Erythroblast (primary cell): Measurements from ENCODE around the gene CKB.
A peak's percentile ranks its signal among the peaks of the same experiment; 100 is the strongest.
"Not testable (repeated sequence)": the region's sequence is repeated elsewhere in the genome, so short reads cannot be mapped to it uniquely, and the experiment has no call there.

ENCODE experiments used
- DNase-seq, 2 experiments: peaks; one replicate each; lab custom pipeline; 2025; lab: John Stamatoyannopoulos, UW
- GATA1 ChIP-seq: IDR thresholded peaks from 2 replicates; pipeline ENCODE4 v1.6.1; 2011; ENCODE audit warnings: low read depth, mild to moderate bottlenecking, control low read depth, low read length, moderate library complexity
- POLR2A ChIP-seq: IDR thresholded peaks from 2 replicates; pipeline ENCODE4 v1.6.1; 2011; ENCODE audit warnings: mild to moderate bottlenecking, low read length

CKB gene

DNA sequence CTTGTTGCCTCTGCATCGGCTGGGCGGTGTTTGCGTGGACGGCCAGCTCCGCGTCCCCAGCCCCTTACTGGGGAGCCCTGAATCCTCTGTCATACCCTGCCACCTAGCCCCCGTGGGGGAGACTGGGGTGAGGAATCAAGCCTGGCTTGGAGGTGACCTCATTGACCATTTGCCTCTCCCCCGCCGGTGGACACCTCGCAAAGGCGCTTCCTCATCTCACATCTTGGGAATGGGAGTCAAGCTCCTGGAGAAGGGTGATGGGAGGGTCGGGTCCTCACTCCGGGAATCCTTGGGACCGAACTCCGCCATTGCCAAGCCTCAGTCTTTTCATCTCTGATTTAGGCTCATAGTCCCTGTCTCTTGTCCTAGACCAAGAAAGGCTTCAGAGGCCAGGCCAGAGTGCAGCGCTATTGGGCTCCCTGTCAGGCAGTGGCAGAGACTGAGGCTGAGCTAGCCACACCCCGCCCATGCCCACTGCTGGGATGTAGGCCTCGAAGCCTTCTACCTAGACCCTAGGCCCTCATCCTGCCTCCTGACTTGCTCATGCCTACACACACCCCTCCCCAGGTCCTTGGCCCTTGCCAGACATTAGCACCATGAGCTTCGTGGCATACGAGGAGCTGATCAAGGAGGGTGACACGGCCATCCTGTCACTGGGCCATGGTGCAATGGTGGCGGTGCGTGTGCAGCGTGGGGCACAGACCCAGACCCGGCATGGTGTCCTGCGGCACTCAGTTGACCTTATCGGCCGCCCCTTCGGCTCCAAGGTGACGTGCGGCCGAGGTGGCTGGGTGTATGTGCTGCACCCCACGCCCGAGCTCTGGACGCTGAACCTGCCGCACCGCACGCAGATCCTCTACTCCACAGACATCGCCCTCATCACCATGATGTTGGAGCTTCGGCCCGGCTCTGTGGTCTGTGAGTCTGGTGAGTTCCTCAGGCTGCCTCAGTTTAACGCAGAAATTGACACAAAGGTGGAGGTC lies 7.0 kb upstream of the CKB start:
- peak; percentile 39 to 47 for DNase-seq
- no peak for TF ChIP-seq GATA1
- peak; percentile 43 for TF ChIP-seq POLR2A

DNA sequence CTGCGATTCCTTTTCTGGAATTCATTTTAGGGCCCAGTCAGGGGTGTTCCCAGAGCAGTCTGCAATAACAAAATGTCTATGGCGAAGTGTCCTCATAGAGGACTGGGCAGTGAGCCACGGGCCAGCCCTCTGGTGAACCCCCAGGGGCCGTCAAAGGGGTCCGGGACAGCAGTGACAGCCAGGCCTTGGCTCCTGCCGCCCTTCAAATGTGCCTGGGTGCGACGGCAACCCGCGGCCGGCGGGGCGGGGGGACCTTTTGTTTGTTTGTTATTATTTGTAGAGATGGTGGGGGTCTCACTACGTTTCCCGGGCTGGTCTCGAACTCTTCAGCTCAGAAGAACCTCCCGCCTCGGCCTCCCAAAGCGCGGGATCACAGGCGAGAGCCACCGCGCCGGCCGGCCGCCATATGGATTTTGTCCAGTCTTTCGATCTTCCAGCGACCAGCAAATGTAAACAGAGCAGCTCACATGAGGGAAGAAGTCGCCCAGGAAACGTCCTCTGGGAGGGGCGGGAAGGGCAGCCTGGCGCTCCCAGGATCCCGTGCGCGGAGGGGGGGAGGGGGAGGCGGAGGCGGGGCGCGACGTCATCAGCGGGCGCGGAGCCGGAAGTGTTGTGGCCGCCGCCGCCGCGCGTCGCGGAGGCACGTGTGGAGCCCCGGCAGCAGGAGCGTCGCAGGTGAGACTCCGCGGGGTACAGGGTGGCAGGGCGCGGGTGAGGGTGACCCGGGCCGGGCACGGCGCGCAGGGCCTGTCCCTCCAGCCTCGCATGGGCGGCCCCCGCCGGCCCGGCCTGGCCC lies 6.2 kb upstream of the CKB start, which contains the start of gene TRMT61A:
TSS of gene TRMT61A (plus strand) at position 610 of the 796 bp plus-strand sequence. CDS start 783 bp downstream, outside the sequence.
- peak; percentile 89 to 94 for DNase-seq
- TF ChIP-seq GATA1 (no peak), POLR2A (no peak)

DNA sequence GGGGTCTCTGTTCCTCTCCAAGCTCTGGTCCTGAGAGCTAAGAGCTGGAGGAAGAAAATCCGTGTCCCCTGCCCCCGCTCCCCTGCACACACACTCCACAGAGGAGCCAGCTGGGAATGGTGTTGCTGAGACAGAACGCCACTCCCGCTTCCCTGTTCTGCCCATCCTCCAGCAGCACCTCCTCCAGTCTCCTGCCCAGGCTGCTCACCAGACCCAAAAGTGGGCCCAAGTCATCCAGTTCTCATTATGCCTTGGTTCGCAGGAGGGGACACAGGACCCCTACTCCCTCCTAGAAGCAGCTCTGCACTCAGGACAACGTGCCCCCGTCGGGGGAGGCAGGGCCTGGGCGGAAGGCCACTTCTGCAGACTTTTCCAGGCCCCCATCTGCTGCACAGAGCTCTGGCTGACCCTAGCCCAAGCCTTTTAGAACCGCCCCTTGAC lies 5.5 kb upstream of the CKB start:
- no peak for DNase-seq

DNA sequence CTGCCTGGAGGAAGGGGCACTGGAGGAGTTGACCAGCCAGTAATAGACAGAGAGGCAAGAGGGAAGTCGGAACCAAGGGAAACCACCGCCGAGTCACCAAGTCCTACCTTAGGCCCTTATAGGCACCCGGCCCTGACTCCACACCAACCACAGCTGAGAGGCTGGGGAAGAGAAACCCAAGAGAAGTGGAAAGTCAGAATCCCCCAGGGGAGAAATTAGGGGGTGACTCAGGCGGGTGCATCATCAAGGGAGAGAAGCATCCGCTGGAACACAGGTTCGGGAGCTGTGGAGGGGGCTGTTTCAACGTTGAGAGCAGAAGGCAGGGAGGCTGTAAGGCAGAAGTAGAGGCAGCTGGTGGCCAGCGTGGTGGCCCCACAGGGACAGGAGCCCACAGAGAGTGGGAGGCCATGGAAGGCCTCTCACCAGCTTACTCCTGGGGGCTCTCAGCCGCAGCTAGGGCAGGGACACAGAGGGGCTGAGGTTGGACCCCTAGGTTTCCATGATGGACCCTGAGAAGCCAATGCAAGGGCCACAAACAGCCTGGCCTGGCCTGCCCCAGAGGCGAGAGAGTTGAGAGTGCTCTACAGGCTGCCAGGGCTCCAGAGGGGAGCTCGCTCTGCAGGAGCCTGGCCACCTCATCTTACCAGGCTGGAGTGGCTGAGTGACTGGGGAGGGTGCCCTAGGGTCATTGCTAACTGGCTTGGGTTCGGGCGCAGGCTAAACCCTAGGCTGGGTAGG lies 4.9 kb upstream of the CKB start:
- TF ChIP-seq GATA1 (no peak), POLR2A (no peak)
- no peak for DNase-seq

More for the DNA sequence above, 5.5 kb upstream of the CKB start:
- no peak for TF ChIP-seq GATA1
- TF ChIP-seq POLR2A = no peak

DNA sequence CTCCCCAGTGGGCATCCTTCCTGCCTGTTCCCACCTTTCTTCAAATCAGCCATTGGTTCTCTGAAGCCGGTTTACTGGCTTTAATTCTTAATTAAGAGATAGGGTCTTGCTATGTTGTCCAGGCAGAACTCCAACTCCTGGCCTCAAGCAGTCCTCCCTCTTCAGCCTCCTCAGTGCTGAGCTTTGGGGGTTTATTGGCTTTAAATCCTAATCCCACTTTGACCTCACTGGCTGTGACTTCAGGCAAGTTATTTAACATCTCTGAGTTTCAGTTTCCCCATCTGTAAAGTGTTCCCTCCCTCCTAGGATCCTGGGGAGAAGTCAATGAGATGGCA lies 4.3 kb upstream of the CKB start:
- no peak for DNase-seq
- TF ChIP-seq POLR2A = no peak
- TF ChIP-seq GATA1 = no peak

DNA sequence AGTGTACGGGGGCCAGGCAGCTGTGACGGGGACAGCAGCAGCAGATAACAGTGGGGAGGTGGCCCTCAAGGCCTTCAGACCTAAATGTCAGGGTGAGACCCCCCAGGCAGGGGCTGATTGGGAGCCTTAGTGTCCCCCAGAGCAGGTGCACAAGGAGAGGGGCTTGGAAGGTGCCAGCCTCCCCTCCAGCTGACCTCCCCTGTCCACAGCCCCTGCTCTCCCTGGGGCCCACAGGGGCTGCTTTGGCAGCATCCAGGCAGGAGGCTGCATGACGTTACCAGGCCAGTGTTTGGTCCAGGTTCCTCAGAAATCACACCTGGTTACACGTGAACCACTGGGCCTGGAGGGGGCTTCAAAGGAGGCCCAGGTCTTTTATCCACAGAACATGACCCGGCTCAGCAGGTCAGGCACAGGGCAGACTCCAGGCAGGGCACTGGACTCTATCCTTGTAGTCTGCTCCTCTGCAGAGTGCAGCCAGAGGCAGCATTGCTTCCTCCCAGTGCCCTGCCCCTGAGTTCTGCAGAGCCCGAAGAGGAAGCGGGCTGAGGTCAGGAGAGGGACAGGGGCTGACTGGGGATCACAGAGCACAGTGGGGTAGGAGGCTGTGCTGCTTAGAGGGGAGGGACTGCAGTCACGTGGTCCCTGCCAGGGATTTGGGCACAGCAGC lies 3.8 kb upstream of the CKB start:
- TF ChIP-seq GATA1 = no peak
- no peak for TF ChIP-seq POLR2A
- DNase-seq = no peak

DNA sequence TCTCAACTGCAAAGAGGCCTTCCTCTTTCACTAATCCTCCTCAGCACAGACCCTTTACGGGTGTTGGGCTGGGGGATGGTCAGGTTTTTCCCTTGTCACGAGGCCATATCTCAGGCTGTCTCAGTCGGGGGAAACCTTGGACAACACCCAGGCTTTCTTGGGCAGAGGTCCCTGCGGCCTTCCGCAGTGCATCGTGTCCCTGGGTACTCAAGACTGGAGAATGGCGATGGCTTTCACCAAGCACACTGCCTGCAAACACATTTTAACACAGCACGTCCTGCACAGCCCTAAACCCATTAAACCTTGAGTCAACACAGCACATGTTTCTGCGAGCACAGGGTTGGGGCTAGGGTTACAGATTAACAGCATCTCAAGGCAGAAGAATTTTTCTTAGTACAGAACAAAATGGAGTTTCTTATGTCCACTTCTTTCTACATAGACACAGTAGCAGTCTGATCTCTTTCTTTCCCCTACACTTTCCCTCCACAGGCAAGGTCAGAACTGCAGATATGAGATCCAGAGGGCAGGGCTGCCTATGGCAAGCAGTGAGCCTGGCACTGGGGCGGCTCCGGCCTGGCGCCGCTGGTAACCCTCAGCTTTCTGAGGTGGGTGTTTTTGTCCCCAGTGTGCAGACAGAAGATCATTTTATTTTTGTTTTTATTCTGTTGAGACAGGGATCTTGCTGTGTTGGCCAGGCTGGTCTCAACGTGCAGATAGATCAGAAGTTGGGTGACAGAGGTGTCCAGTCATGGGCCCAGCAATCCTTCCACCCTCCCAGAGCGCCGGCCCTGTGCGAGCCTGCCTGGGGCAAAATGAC lies 3.0 kb upstream of the CKB start:
- not testable (repeated sequence) for DNase-seq

DNA sequence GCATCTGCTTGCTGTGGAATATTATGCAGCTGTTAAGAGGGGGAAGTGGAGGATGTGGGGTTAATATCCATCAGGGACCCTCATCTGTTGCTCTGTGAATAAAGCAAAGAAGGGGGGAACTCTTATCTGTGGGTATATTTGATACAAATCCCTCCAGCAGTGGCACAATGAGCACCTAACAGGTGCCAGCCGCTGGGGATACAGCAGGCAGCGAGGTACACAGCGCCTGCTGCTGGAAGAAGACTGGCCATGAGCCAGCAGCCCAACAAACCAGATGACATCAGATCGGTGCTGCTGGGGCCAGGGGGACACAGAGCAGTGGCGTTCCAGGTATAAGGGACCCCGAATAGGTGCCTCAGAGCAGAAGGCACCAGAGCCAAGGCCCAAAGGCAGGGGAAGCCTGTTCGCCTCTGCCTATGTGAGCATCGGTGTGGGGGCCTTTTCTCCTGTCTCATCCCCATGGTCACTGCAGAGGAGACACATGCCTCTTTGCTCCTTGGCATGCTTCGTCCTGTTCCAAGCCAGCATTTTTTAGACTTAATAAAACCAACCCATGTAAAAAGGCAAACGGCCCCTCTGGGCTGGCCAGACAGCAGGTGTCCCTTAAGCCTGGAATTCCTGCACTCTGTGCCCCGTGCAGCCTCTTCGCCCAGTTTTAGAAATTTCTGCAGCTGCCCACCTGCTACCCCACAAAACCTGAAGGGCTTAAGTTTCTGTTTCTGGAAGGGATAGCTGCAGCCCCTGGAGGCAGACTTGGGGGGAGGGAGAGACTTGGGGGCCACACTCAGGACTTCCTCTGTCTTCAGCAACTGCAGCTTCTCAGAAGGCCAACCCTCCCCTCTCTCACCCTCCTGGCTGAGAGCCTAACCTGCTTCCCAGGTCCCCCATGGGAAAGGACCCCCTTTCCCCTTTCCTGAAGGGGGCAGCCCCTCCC lies 1.6 kb upstream of the CKB start:
- TF ChIP-seq POLR2A (no peak), GATA1 (no peak)
- no peak for DNase-seq

DNA sequence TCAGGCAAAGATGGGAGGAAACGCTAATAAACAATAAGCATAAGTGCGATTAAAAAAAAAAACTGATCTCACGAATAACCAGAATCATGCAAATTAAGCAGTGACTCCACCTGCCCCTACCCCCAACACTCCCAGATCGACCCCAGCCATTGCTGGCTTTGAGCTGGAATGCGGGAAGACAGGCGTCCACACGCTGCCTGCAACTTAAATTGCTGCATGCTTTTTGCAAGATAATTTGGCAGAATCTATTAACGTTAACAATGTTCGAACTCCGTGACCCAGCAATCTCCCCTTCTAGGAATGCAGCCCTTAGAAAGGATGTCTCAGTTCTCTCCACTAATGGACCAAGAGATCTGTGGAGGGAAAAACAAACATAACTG lies 935 bp upstream of the CKB start:
- no peak for TF ChIP-seq GATA1
- no peak for TF ChIP-seq POLR2A
- no peak for DNase-seq

DNA sequence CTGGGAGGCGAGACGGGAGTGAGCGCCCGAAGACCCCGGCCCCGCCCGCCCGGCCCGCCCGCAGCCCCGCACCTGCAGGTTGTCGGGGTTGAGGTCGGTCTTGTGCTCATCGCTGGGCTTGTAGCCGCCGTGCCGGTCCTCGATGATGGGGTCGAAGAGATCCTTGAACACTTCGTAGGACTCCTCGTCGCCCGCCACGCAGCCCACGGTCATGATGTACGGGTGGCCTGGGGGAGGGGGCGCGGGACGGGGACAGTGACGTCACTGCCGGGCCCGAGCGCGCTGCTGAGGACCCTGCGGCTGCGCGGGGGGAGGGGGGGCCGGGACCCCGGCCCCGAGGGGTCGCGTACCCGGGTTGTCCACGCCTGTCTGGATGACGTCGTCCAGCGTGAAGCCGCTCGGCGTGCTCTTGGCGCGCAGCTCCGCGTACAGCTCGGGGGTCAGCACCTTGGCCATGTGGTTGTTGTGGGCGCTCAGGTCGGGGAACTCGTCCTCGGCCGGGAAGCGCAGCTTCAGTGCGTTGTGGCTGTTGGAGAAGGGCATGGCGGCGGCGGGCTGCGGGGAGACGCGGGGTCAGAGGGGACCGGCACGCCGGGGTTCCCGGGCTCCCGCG lies 573 bp downstream of the CKB start:
- peak; percentile 56 to 63 for DNase-seq
- TF ChIP-seq GATA1 (no peak), POLR2A (no peak)

DNA sequence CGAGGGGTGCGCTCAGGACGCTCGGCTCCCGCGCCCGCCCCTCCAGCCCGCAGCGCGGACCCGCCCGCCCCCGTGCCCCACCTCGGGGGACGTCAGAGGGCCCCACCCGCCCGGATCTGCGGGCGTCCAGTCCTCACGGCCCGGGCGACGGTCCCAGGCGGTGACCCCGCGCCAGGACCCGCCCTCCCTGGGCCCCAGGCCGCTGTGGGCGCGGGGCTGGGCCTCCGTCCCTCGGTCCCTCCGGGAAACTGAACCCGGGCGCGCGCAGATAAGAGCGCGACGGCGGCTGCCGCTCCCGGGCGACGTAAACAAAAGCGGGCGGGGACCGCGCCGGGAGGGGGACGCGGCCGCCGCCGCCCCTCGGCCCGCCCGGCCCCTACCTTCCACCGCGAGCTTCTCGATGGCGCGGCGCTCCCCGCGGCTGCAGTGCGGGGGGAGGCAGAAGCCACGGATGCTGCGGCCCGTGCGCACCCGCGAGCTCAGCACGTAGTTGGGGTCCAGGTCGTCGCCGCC lies 1.1 kb downstream of the CKB start:
- peak in 1 of 2 experiments; percentile 81 for DNase-seq
- TF ChIP-seq POLR2A (no peak), GATA1 (no peak)
